ENCODE data around the gene RTP2.
A peak's percentile ranks its signal among the peaks of the same experiment; 100 is the strongest.

Gene RTP2

GRCh38 chr3:187744169-187745151, 42.1 kb upstream of the RTP2 start:
- Histone ChIP-seq H3K36me3 (ENCODE audit: insufficient read depth) (no peaks in the 10 kb centered on the region), H3K27me3 (ENCODE audit: insufficient read depth, low read depth) (peaks cover 32% of the 10 kb centered on the region), H3K4me3 (IDR thresholded peaks at IDR 0.05; ENCODE audit: insufficient read depth, low read depth, low read length) (peak overlapping the region; percentile 82), H3K4me2 (peak overlapping the region; percentile 99), H3K4me1 (ENCODE audit: low read depth, poor library complexity, severe bottlenecking) (peaks cover 25% of the 10 kb centered on the region), H2AFZ (ENCODE audit: low read depth) (peak overlapping the region; percentile 88), H4K20me1 (ENCODE audit: insufficient read depth) (no peaks in the 10 kb centered on the region), H3K9ac (no peak overlapping the region; the same call in 1 of the 2 replicates), H3K27ac (no peak overlapping the region), H3K79me2 (ENCODE audit: insufficient read depth, low read depth) (no peaks in the 10 kb centered on the region)
- TF ChIP-seq CTCF (conservative IDR thresholded peaks at IDR 0.05; ENCODE audit: low read depth, low read length), result no peak

GRCh38 chr3:187743195-187744141, 41.1 kb upstream of the RTP2 start:
- peaks cover 32% of the 10 kb centered on the region for H3K27me3 ChIP-seq (ENCODE audit: insufficient read depth, low read depth)
- H3K27ac ChIP-seq, result no peak overlapping the region
- no peak for TF ChIP-seq CTCF (conservative IDR thresholded peaks at IDR 0.05; ENCODE audit: low read depth, low read length)
- H2AFZ ChIP-seq (ENCODE audit: low read depth), result peak overlapping the region; percentile 88; the same call in 1 of the 2 replicates
- peak overlapping the region; percentile 99 for H3K4me2 ChIP-seq
- H4K20me1 ChIP-seq (ENCODE audit: insufficient read depth), result no peaks in the 10 kb centered on the region
- no peak overlapping the region for H3K4me3 ChIP-seq (IDR thresholded peaks at IDR 0.05; ENCODE audit: insufficient read depth, low read depth, low read length)
- H3K79me2 ChIP-seq (ENCODE audit: insufficient read depth, low read depth), result no peaks in the 10 kb centered on the region
- H3K36me3 ChIP-seq (ENCODE audit: insufficient read depth), result no peaks in the 10 kb centered on the region
- H3K4me1 ChIP-seq (ENCODE audit: low read depth, poor library complexity, severe bottlenecking), result peaks cover 25% of the 10 kb centered on the region
- no peak overlapping the region for H3K9ac ChIP-seq

- peaks cover 32% of the 10 kb centered on the region for H3K27me3 ChIP-seq (ENCODE audit: insufficient read depth, low read depth)
- no peaks in the 10 kb centered on the region for H3K36me3 ChIP-seq (ENCODE audit: insufficient read depth)
- no peak overlapping the region for H3K4me3 ChIP-seq (IDR thresholded peaks at IDR 0.05; ENCODE audit: insufficient read depth, low read depth, low read length)
- no peak overlapping the region for H3K9ac ChIP-seq
- peaks cover 18% of the 10 kb centered on the region for H3K4me1 ChIP-seq (ENCODE audit: low read depth, poor library complexity, severe bottlenecking)
- no peak overlapping the region for H3K4me2 ChIP-seq
- H2AFZ ChIP-seq (ENCODE audit: low read depth), result no peak overlapping the region
- H3K27ac ChIP-seq, result no peak overlapping the region
- H4K20me1 ChIP-seq (ENCODE audit: insufficient read depth), result no peaks in the 10 kb centered on the region
- peak; percentile 65 for TF ChIP-seq CTCF (conservative IDR thresholded peaks at IDR 0.05; ENCODE audit: low read depth, low read length)
- no peaks in the 10 kb centered on the region for H3K79me2 ChIP-seq (ENCODE audit: insufficient read depth, low read depth)
These were observed 40.2 kb upstream of the RTP2 start for GRCh38 chr3:187742351-187743171.
